NK-92 (cell line): Measurements from ENCODE around the gene HDAC4.

ENCODE experiments used
- DNase-seq: peaks from one replicate; lab custom pipeline; 2025; ENCODE audit not compliant: unreplicated experiment; lab: John Stamatoyannopoulos, UW

The HDAC4 gene

DNA sequence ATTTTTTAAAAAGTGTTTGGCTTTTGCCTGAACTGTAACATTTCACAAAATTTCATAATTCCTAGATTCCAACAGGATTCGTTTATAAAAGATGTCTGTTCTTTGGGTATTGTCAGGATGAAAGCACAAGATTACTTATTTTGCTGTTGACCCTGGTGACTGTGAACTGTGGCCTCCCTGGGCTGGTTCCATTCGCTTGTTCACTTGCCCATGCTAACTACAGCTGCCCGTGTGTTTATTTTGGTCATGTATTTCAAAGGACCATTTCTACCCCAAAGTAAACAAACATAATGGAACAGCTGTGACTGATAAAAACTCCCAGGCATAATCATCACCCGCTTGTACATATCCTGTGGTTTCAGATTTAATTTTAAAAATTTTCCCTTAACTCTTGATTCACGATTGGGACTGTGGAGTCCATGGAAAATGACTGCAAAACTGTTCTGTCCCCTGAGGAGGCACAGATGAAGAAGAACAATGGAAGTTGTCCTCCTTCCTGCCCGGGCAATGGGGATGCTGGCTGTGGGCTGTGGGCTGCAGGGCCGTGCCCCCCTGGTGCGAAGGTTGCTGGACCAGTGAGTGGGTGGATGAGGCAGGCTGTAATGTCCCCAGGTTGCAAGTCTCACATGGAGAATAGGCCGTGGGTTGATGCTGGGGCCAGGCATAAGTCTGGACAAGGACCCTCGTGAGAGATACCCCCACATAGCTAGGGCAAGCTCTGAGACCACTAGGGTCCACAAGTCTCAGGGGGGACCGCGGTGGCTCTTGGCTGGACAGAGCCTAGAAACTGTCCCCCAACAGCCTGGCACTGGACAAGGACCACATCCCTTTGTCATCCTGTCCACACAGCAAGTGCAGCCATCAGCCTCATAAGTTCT, 28.9 kb upstream of the HDAC4 start:
- no peak for DNase-seq

DNA sequence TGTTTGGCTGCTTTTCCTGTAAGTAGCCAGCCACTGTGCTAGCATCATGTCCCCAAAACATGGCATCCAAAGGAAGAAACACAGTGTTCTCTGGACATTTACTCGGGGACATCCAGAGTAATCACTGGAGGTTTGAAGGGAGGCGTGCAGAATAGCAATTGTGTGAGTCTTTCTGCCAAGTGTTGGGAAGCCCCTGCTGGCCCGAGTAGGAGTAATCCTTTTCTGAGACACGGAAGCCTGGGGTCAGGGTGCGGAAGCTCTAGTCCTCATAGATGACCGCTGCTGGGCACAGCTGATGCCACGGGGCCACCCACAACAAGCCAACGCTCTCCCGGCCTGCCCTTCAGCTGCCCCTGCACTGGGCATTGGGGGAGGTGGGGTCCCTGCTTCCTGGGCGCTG, 24.8 kb upstream of the HDAC4 start:
- no peak for DNase-seq

DNA sequence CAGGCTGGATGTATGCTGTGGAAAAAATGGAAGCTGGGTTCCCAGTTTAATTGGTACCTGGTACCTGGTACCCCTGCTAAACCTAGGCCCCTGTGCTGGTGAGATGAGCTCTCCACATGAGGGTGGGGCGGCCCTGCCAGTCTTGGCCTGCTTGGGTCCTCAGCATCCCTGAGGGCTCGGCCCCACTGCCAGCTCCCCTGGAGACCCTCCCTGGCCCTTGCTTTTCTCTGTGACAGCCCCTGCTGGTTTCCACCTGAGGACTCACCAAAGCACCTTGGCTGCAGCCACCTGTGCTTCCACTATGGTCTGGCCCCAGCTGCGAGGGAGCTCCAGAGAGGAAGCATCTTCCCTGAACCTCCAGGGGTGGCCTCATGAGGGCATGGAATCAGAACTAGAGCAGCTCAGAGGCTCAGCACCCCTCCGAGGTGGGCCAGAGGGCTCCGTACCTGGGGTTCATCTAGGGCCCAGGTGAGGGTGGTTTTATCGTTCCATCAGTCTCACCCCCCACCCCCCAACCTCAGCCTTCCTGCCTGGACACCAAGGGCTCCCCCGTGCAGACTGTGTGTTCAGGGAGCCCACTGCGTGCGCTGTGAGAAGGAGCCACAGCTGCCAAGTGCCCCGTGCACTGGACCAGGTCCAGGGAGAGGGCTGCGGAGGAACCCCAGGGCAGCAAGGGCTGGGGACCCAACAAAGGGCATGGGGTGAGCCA, 23.7 kb upstream of the HDAC4 start:
- DNase-seq, result no peak

DNA sequence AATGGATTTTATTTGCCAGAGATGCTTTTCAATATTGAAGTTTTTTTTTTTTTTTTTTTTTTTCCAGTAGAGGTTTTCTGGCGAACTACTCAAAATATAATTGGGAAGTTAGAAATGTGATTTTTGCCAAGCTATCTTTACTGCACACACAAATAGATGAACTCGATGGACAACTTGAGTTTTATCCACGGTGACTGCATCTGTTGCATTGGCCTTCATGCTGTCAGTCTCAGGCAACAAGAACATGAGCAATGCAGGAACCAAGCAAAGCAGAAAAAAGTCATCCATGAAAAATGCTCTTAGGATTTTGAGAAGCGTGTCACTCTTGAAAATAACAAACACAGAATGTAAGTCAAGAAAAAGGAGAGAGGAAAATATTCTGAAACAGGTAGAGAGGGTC, 22.7 kb upstream of the HDAC4 start:
- no peak for DNase-seq

DNA sequence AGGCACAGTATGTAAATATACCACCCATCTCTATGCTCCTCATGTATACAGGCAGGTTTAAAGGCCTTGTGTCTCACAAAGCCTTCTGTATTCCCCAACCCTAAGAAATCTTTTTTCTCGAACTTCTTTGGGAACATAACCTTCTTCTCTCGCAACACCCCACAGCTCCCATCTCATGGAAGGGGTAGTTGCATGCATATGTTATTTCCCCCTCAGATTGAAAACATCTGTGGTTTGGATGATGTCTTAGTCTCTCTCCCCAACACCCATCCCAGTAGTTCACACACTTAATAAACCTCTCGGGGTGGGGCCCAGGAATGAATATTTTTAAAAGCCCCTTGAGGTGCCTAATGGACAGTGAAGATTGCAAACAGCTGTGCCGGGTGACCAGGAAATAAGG, 21.0 kb upstream of the HDAC4 start:
- DNase-seq, result no peak

DNA sequence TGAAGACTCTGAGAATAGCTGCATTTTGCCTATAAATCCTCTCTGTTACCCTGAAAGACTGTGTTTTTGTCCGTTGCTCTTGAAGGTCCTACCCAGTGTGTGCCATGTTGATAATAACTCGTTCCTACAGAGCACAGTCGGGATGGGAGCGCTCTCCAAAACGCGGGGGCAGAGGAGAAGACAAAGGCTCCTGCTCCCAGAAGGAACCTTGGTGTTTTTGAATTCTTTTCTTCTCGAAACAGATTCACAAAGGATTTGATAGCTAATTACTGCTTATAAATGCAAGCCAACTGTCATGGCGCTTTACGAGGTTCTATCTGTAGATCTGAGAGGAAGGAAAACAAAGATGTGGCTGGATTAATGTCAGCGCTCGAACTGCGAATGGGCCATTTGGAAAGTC, 19.3 kb upstream of the HDAC4 start:
- no peak for DNase-seq

DNA sequence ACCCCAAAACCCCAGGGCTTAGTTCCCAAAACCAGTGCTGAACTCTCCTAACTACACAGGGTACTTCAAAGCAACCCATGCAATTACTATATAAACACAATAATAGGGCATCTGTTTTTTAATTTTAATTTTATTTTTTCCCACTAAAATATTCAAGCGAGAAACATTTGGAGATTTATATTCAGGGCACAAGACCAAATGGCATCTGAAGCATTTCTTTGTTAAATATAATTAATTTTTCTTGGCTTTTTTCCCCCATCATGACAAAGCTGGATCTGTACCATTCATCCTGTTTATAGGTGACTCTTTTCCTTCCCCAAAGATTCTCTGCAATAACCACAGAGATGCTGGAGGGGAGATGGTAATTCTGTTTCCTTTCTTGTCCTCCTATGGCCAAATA, 18.1 kb upstream of the HDAC4 start:
- DNase-seq, result no peak

DNA sequence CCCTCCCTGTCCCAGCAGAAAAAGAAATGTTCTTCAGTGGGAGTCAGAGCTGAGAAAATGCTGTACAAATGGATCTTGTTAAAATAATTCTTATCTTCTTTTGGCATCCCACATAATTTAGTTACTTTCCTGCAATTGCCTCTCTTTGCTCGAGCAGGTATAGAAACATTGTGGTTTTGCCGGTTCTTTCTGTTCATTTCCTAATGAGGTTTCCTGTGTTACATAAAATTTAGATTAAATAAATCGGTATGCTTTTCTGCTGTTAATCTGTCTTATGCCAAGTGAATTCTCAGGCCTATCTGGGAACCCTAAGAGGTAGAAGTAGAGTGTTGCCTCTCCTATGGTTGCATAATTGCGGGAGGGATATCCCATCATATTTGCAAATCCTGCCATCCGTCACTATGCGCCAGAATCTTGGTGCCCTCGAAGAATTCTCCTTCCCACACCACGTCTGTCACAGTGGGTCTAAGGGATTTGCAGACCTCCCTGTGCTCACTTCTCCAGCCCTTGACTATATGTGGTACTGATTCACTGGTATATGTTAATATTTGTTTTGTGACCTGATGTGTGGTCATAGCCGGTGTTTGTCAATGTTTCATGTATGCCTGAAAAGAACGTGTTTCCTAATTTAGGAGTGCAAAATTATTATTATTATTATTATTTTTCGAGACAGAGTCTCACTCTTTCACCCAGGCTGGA, 12.2 kb upstream of the HDAC4 start:
- no peak for DNase-seq

DNA sequence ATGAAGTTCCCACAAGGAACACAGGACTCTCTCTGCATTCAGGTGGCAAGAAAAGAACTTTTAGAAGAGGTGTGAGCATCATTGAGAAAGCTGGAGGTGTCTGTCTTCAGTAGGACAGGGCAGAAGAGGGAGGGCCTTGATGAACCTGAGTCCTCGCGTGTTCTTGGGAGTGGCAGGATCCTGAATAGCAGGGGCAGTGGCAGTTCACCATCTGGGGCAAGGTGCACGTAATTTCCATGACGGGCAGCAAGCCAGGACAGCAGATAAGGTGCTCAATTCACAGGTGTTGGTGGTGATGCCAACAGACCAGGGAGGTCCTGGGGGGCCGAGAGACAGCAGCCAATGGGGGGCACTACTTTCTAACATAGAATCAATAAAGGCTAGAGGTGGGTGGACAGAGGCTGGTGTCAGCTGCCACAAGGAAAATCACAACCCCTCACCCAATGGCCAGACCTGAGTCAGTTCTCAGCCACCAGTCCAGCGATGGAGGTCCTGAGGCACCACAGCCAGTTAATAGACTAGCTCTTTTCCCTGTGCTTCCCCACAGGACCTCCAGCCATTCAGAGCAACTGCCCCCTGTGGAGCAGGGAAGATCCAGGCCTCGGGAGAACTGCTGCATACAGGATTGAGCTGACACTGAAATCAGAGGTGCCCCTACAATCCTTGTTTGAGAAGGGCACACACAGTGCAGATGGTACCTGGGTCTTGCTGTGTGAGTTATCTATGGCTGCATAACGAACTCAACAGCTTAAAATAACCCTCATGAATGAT, 10.9 kb upstream of the HDAC4 start:
- no peak for DNase-seq

DNA sequence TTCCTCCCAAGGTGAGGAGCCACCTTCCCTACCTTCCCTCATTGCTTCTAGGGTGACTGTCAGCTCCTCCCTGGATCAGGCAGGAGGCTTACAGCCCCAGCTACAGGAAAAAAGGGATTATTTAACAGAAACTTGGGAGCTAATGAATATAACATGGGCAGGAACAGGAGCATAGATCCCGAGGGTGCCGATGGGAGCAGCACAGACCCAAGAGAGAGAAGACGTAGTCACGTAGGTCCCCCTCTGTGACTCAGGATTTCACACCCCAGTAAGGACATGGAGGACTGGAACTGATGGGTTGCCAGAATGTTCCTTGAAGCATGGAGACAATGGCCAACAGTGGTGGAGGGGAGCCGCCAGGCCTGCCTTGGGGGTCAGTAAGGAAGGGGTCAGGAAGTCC, 10.3 kb upstream of the HDAC4 start:
- DNase-seq, result no peak

DNA sequence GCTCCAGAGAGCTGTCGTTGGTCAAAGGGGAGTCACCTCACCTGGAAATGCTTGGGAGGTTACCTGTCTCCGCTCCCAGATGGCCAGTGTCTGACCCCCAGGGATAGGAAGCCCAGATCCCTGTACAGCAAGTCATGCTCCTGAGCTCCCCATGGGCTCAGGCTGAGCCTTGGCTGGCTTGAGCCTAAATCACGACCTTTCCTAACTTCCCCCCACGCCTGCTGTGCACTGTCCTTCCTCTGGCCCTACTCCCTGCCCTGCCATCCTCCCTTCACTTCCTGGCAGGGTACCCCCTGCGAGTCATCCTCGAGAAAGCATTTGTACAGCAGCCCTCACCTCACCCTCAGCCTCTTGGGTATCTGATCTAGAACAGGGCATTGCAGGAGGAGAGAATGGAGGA, 9.2 kb upstream of the HDAC4 start:
- no peak for DNase-seq

DNA sequence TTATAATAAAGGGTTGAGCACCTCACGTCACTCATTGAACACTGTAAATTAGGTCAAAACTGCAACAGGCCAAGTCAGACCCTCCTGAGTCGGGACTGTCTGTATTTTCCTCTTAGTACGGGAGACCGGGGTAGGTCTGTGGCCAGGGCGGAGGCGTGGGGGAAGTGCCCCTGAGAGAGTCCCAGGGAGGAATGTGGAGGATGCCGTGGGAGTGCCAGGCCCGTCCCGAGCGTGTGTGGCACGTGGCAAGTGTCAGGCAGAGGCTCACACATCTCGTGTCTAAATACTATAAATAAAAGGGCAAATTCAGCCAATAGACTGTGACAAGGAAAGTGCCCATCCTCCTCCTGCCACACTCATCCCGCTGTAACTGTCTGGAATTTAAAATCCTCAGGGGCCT, 6.3 kb upstream of the HDAC4 start:
- DNase-seq, result no peak

DNA sequence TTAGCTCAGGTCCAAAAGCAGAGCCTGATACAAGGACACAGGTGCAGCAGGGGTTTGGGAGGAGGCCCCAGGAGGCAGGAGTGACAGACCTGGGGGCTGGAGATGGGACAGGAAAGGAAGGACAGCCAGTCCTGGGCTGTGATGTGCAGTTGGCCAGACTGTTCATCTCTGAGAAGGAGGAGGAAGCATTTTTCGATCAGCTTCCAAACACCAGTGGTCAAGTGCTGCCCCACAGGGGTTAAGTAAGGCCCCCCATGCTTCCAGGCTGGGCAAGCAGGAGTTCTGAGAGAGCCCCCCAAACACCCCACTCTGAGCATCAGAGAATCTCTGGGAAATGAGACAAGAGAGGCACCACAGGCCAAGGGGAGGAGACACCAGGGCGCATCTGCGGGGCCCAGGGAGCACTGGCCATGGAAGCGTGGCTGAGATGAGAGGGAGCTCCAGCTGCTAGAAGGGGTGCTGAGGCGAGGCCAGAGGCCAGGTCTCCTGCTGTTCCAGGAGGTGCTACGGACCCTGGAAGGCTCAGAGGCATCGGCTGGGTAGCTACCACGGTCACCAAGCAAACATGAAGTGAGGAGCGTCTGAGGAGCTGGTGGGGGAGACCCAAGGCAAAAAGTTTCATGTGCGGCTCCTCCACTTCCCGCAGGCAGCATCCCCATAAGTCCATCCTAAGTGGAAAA, 5.6 kb upstream of the HDAC4 start:
- no peak for DNase-seq

DNA sequence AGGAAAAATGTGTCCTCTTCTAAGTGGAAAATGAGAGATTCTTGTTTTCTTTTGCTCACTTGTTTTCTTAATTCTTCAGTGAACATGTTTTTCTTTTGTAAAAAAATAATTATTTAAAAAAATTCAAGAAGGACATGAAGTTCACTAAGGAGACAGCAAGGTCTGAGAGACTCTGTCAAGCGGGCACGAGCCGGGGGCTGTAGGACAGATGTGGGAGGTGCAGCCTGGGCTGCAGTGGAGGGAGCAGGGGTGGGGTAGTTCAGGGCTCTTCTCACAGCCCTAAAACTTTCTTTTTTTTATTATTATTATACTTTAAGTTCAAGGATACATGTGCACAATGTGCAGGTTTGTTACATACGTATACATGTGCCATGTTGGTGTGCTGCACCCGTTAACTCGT, 4.3 kb upstream of the HDAC4 start:
- no peak for DNase-seq

DNA sequence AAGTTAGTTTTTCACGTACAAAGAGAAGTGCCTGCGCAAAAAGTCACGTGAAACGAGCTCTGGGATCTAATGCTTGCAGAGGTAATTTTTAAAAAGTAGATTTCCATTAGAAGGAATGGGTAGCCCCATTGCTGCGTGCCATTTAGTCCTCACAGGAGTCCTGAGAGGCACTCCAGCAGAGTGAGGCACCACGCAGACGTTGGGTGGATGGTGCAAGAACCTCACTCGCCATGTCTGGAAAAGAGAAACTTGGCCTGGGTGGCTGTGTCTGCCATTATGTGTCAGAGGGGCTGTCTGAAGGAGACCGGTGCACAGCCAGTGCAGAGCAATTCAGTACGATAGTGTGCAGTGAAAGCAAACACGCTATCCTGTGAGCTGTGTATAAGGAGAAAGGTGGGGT, 1.8 kb upstream of the HDAC4 start:
- DNase-seq, result no peak

DNA sequence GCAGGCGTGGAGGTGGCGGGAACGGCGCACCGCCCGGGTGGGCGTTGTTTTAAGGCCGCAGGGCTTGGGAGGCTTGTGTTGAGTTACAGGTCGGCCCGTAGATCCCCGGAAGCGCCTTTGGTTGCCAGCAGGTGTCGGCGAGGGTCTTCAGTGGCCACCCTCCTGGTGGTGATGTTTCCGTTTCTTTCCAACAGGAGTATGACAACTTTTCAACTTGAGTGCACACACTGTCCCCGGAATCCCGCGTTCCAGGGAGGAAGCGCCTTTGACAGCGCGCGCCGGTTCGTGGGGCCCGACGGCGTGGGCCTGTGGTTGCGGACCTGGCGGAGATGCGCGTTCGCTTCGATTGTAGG, 1.0 kb upstream of the HDAC4 start:
- DNase-seq, result no peak

DNA sequence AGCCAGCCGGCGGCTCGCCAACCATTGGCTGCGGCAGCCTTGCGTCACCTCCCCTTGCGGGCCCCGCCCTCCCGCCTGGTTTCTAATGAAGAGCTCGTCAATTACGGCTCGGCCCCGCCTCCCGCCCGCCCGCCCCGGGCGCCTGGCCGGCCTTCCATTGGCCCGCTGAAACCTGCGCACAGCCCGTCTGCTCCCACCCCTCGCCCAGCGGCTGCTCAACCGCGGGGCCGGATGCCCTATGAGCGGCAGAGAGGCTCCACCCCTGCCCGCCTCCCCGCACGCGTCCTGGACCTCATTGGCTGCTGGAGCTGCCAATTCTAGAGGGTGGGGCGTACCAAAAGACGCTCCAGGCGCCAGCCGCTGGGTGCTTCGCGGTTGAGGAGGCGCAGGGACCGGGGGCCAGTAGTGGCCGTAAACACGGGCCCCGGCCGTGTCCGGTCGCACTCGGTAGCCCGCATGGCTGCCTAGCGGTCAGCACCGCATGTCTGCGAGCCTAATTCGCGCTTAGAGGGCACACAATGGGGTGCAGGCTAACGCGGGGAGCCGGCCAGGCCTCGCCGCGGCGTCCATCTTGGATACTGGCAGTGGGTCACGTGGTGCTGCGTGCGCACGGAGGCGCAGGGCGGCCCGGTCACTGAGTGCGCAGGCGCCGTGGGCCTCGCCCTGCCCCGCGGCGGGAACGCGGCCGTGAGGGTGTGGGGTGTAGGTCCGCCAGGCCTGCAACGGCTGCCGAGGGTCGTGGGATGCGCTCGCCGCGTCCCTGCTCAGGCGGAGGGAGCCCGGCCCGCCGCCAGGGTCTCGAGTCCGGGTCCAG, 454 bp upstream of the HDAC4 start:
- peak; percentile 98 for DNase-seq

DNA sequence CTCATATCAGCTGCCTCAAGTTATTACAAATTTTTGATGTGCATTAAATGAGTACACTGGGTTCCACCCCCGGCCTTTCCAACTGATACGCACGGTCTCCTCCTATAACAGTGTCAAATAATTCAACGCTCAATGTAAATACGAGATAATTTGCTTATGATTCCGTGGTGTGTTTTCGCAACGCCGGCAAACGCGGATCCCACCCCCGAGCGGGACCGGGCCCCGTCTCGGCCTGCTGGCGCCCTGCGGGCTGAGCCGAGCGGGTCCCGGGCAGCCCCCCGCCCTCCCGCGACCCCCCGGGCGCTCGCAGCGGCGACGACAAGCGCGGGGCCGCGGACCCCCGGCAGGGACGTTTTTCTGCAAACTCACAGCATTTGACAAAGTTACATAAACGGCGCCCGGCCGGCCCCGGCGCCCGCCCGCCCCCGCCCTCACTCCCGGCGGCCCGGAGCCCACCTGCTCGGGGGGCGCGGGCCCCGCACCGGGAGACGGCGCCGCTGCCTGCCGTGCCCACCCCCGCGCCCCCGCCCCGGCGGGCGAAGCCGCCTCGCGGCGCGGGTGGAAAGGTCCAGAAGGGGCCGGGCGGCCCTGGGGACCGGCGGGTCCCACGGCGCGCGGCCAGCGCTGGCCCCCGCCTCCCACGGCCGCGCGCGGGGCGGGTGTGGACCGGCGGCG, 762 bp downstream of the HDAC4 start:
- DNase-seq, result no peak

DNA sequence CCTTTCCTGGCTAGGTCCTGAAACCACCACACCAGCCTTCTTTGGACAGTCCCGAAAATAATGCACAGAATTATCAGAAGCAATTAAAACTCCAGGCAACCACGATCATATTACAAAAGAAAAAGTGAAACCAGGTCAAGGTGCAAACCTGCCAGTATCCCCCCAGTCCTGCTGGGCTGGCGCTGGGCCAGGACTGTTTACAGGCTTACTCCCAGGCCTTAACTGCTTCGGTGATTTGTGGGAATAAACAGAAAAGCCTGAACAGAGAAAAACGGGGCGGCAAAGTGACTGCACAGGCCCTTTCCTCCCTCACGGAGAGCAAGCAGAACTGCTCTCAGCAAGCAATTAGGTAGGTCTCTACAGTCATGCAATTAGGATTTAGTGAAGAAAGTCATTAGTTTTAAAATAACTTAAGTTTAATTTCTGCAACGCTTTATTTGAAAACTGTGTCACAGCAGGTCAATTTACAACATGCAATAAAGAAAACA, 1.3 kb downstream of the HDAC4 start:
- DNase-seq, result no peak
